Endodermal cell (in vitro differentiated cells): ENCODE measurements around the gene ST3GAL3. TPM values are rescaled to one million over a fixed set of nuclear protein-coding genes. Genes with fewer than 3 reads are reported as not detected.

Source experiments
- DNase-seq: peaks from one replicate; pipeline ENCODE4 v3.0.0-alpha.2; 2017
- H3K27ac ChIP-seq: 2 replicates; pipeline ENCODE4 v1.5.1; 2013; ENCODE audit warnings: mild to moderate bottlenecking, low read depth, low read length, moderate library complexity
- H3K27me3 ChIP-seq: 2 replicates; pipeline ENCODE4 v1.6.1; 2013; ENCODE audit warnings: mild to moderate bottlenecking, low read length, moderate library complexity; ENCODE audit not compliant: insufficient read depth, control insufficient read depth, poor library complexity, severe bottlenecking
- H3K36me3 ChIP-seq: 2 replicates; pipeline ENCODE4 v1.7.0; 2013; ENCODE audit warnings: mild to moderate bottlenecking, low read length, moderate library complexity; ENCODE audit not compliant: control insufficient read depth, insufficient read depth
- H3K4me1 ChIP-seq: one replicate; pipeline ENCODE4 v1.7.0; 2013; ENCODE audit warnings: low read length; ENCODE audit not compliant: control insufficient read depth, insufficient read depth
- H3K4me3 ChIP-seq: 2 replicates; pipeline ENCODE4 v1.5.1; 2013; ENCODE audit warnings: mild to moderate bottlenecking, low read length, moderate library complexity
- H3K9ac ChIP-seq: 2 replicates; pipeline ENCODE4 v1.6.1; 2013; ENCODE audit warnings: mild to moderate bottlenecking, low read length, moderate library complexity; ENCODE audit not compliant: poor library complexity, severe bottlenecking; ENCODE audit errors: extremely low read depth
- H3K9me3 ChIP-seq: 2 replicates; pipeline ENCODE4 v1.6.1; 2013; ENCODE audit warnings: mild to moderate bottlenecking, low read length, moderate library complexity; ENCODE audit not compliant: control insufficient read depth
- H3K27ac Mint-ChIP-seq: 2 replicates; pipeline ENCODE4 v1.8.0; 2020; ENCODE audit warnings: mixed read lengths
- H3K27me3 Mint-ChIP-seq: 2 replicates; pipeline ENCODE4 v1.8.0; 2021; ENCODE audit warnings: mild to moderate bottlenecking, mixed read lengths; ENCODE audit not compliant: insufficient read depth
- H3K36me3 Mint-ChIP-seq: 2 replicates; pipeline ENCODE4 v1.8.0; 2020; ENCODE audit warnings: low read depth, mixed read lengths
- H3K4me1 Mint-ChIP-seq: 2 replicates; pipeline ENCODE4 v1.8.0; 2020; ENCODE audit warnings: mixed read lengths
- H3K4me3 Mint-ChIP-seq: 2 replicates; pipeline ENCODE4 v1.8.0; 2020; ENCODE audit warnings: mild to moderate bottlenecking, moderate library complexity, mixed read lengths
- H3K9me3 Mint-ChIP-seq: 2 replicates; pipeline ENCODE4 v1.8.0; 2020; ENCODE audit warnings: mild to moderate bottlenecking, mixed read lengths
- CTCF ChIP-seq: fragments of 200-600 bp; sonication (generic); conservative IDR thresholded peaks from 2 replicates; pipeline ENCODE4 v1.5.0; 2021; ENCODE audit warnings: antibody characterized with exemption, mild to moderate bottlenecking
- WGBS, 2 experiments: methylation state at CpG; one replicate each; pipeline versions ENCODE4 v1.1.5 to v1.1.7; 2013; ENCODE audit warnings: missing lambda C conversion rate in 2 of 2, mixed read lengths in 1 of 2; ENCODE audit not compliant: insufficient coverage in 1 of 2, insufficient read length in 1 of 2; 5-methylcytosine and 5-hydroxymethylcytosine counted together
- total RNA-seq, 2 donors: library from RNA; stranded (reverse); fragmentation: NEBNext Ultra II Directional in 1 of 2; extraction: Animal tissue kit (Norgen Biotek cat#: 25700) in 1 of 2; gene quantifications; 2 replicates in 1 of 2; 3 replicates in 1 of 2; pipeline ENCODE4 v1.2.1, GENCODE V29; 2021

ST3GAL3 gene
- total RNA-seq, 2 donors from 2014 or later: 15.5 to 15.9 TPM

- 89 to 92% methylated on average over 1 to 3 of the region's 3 CpGs for WGBS, 2 experiments
- Mint-ChIP-seq H3K27ac (no peak overlapping the region), H3K36me3 (no peaks in the 10 kb centered on the region)
These were observed 164.0 kb downstream of the ST3GAL3 start for GRCh38 chr1:43871181-43871910.

GRCh38 chr1:43872280-43872679 is 164.9 kb downstream of the ST3GAL3 start:
- TF ChIP-seq CTCF: no peak
- Histone ChIP-seq H3K9ac (no peak overlapping the region), H3K27me3 (no peaks in the 10 kb centered on the region), H3K9me3 (no peaks in the 10 kb centered on the region), H3K27ac (no peak overlapping the region), H3K4me1 (peaks cover 4% of the 10 kb centered on the region), H3K36me3 (no peaks in the 10 kb centered on the region), H3K4me3 (no peak overlapping the region)
- no peaks in the 10 kb centered on the region for H3K36me3 Mint-ChIP-seq
- no peak overlapping the region for H3K27ac Mint-ChIP-seq
- WGBS, 2 experiments: 92% methylated on average over 5 of the region's 5 CpGs; no CpG with 5 or more reads in 1 of the 2 experiments
- DNase-seq: no peak
- no peaks in the 10 kb centered on the region for H3K27me3 Mint-ChIP-seq
- H3K4me1 Mint-ChIP-seq: no peaks in the 10 kb centered on the region
- no peak overlapping the region for H3K4me3 Mint-ChIP-seq
- no peaks in the 10 kb centered on the region for H3K9me3 Mint-ChIP-seq

More at GRCh38 chr1:43871181-43871910, 164.0 kb downstream of the ST3GAL3 start:
- no peak overlapping the region for H3K27ac ChIP-seq
- Mint-ChIP-seq H3K27me3 (no peaks in the 10 kb centered on the region), H3K4me3 (no peak overlapping the region), H3K9me3 (no peaks in the 10 kb centered on the region), H3K4me1 (no peaks in the 10 kb centered on the region)
- H3K4me3 ChIP-seq: no peak overlapping the region
- peaks cover 4% of the 10 kb centered on the region for H3K4me1 ChIP-seq
- H3K36me3 ChIP-seq: no peaks in the 10 kb centered on the region
- no peak for TF ChIP-seq CTCF
- H3K9ac ChIP-seq: no peak overlapping the region
- no peak for DNase-seq
- H3K9me3 ChIP-seq: no peaks in the 10 kb centered on the region
- H3K27me3 ChIP-seq: no peaks in the 10 kb centered on the region

GRCh38 chr1:43873851-43874250 is 166.5 kb downstream of the ST3GAL3 start:
- no peak overlapping the region for H3K4me3 ChIP-seq
- no peak for DNase-seq
- peaks cover 4% of the 10 kb centered on the region for H3K4me1 ChIP-seq
- H3K9me3 ChIP-seq: no peaks in the 10 kb centered on the region
- Mint-ChIP-seq H3K9me3 (no peaks in the 10 kb centered on the region), H3K4me3 (no peak overlapping the region), H3K4me1 (no peaks in the 10 kb centered on the region), H3K27ac (no peak overlapping the region), H3K27me3 (no peaks in the 10 kb centered on the region), H3K36me3 (no peaks in the 10 kb centered on the region)
- no peak for TF ChIP-seq CTCF
- no peaks in the 10 kb centered on the region for H3K27me3 ChIP-seq
- H3K9ac ChIP-seq: no peak overlapping the region
- H3K27ac ChIP-seq: no peak overlapping the region
- no peaks in the 10 kb centered on the region for H3K36me3 ChIP-seq
